GM10248 (cell line): ENCODE data around the gene CLCN7.

Experiments used
- CTCF ChIA-PET: fragments of 300-600 bp; sonication (Branson Sonifier 250); formaldehyde crosslinking; extraction: SDS; loops from one replicate; lab custom pipeline; 2021; ENCODE audit warnings: antibody characterized with exemption; lab: Yijun Ruan, JAX
- POLR2A ChIA-PET: fragments of 350-650 bp; sonication (Branson Sonifier 250); formaldehyde crosslinking; extraction: SDS; loops from one replicate; lab custom pipeline; 2020; ENCODE audit warnings: antibody characterized with exemption; lab: Yijun Ruan, JAX
- DNase-seq: peaks from one replicate; pipeline ENCODE4 v3.0.0; 2012; ENCODE audit errors: extremely low spot score
- TF ChIP-seq, protein P1 (sequence below): IDR thresholded peaks from 2 replicates; pipeline ENCODE4 v1.5.1; 2012; ENCODE audit warnings: mild to moderate bottlenecking, low read depth; ENCODE audit errors: extremely low read depth, missing control alignments, control extremely low read depth

The CLCN7 gene

GRCh38 chr16:1433756-1434155 lies 41.1 kb downstream of the CLCN7 start:
- ChIA-PET CTCF (interaction anchor here (0.6 kb wide), 1 partner anchor 13 kb away, joined by 3 read pairs; no protein-coding TSS in a partner anchor), POLR2A (no interaction called here)
- TF ChIP-seq, protein P1, sequence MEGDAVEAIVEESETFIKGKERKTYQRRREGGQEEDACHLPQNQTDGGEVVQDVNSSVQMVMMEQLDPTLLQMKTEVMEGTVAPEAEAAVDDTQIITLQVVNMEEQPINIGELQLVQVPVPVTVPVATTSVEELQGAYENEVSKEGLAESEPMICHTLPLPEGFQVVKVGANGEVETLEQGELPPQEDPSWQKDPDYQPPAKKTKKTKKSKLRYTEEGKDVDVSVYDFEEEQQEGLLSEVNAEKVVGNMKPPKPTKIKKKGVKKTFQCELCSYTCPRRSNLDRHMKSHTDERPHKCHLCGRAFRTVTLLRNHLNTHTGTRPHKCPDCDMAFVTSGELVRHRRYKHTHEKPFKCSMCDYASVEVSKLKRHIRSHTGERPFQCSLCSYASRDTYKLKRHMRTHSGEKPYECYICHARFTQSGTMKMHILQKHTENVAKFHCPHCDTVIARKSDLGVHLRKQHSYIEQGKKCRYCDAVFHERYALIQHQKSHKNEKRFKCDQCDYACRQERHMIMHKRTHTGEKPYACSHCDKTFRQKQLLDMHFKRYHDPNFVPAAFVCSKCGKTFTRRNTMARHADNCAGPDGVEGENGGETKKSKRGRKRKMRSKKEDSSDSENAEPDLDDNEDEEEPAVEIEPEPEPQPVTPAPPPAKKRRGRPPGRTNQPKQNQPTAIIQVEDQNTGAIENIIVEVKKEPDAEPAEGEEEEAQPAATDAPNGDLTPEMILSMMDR, result no peak
- DNase-seq, result no peak

GRCh38 chr16:1433263-1433560 lies 41.6 kb downstream of the CLCN7 start:
- TF ChIP-seq, protein P1, result no peak
- ChIA-PET POLR2A (no interaction called here), CTCF (interaction anchor here (0.6 kb wide), 1 partner anchor 13 kb away, joined by 3 read pairs; no protein-coding TSS in a partner anchor)
- DNase-seq, result no peak

DNA sequence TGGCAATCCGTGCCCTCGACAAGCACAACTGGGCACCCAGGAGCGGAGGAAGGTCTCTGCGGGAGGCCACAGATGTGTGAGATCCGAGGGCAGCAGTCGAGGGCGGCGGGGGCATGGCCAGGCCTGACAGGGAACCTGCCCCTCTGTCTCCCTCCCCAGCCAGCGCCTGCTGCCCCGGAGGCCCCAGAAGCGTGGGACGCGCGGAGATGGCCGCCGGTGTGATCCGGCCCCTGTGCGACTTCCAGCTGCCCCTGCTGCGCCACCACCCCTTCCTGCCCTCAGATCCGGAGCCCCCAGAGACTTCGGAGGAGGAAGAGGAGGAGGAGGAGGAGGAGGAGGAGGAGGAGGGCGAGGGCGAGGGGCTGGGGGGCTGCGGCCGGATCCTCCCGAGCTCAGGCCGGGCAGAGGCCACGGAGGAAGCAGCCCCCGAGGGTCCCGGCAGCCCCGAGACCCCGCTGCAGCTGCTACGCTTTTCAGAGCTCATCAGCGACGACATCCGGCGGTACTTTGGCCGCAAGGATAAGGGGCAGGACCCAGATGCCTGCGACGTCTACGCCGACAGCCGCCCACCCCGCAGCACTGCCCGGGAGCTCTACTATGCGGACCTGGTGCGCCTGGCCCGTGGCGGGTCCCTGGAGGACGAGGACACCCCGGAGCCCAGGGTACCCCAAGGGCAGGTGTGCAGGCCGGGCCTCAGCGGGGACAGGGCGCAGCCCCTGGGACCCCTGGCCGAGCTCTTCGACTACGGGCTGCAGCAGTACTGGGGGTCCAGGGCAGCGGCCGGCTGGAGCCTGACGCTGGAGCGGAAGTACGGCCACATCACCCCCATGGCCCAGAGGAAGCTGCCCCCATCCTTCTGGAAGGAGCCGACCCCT lies 42.2 kb downstream of the CLCN7 start:
- CTCF ChIA-PET, result interaction anchor here (0.6 kb wide), 1 partner anchor 14 kb away, joined by 3 read pairs; no protein-coding TSS in a partner anchor
- POLR2A ChIA-PET, result no interaction called here
- DNase-seq, result no peak
- TF ChIP-seq, protein P1, result no peak

GRCh38 chr16:1431497-1432270 lies 43.1 kb downstream of the CLCN7 start:
- POLR2A ChIA-PET, result no interaction called here
- CTCF ChIA-PET, result no interaction called here
- no peak for DNase-seq
- TF ChIP-seq, protein P1, result no peak

- ChIA-PET CTCF (interaction anchor here (1.1 kb wide), 1 partner anchor 8 kb away, joined by 4 read pairs; no protein-coding TSS in a partner anchor), POLR2A (no interaction called here)
- DNase-seq, result no peak
- TF ChIP-seq, protein P1, result no peak
These were observed 43.9 kb downstream of the CLCN7 start, which contains the start of gene PERCC1 for GRCh38 chr16:1430759-1431496. Gene PERCC1 (plus strand): TSS chr16:1431078. CDS start chr16:1432594, 1,516 bp downstream.
